MCF 10A (cell line): Measurements from ENCODE around the gene OR52E1. TPM values are rescaled to one million over a fixed set of nuclear protein-coding genes. Genes with fewer than 3 reads are reported as not detected.

Experiments
- BruUV-seq: library from RNA; stranded (reverse); fragments of 400-500 nt; replicated peaks from 2 replicates; lab custom pipeline; 2021; lab: Mats Ljungman, UMichigan
- CTCF ChIA-PET: fragments of 300-600 bp; sonication (Branson Sonifier 250); formaldehyde crosslinking; extraction: SDS; loops from one replicate; lab custom pipeline; 2021; ENCODE audit warnings: antibody characterized with exemption, inconsistent platforms; lab: Yijun Ruan, JAX
- POLR2A ChIA-PET: fragments of 300-600, 350-650 bp; sonication (Branson Sonifier 250); formaldehyde crosslinking; extraction: SDS; loops from one replicate; lab custom pipeline; 2020; ENCODE audit warnings: antibody characterized with exemption, inconsistent platforms; lab: Yijun Ruan, JAX
- DNase-seq: peaks from one replicate; pipeline ENCODE4 v3.0.0-alpha.2; 2018; ENCODE audit not compliant: unreplicated experiment
- H3K27ac Mint-ChIP-seq: one replicate; pipeline ENCODE4 v1.8.0; 2022; ENCODE audit warnings: mild to moderate bottlenecking, low read depth, mixed read lengths; ENCODE audit not compliant: unreplicated experiment
- H3K27me3 Mint-ChIP-seq: one replicate; pipeline ENCODE4 v1.8.0; 2022; ENCODE audit warnings: mixed read lengths; ENCODE audit not compliant: insufficient read depth, unreplicated experiment
- H3K36me3 Mint-ChIP-seq: one replicate; pipeline ENCODE4 v1.8.0; 2022; ENCODE audit warnings: mild to moderate bottlenecking, moderate library complexity, mixed read lengths; ENCODE audit not compliant: insufficient read depth, unreplicated experiment
- H3K4me1 Mint-ChIP-seq: one replicate; pipeline ENCODE4 v1.8.0; 2022; ENCODE audit warnings: mixed read lengths; ENCODE audit not compliant: insufficient read depth, unreplicated experiment
- H3K4me3 Mint-ChIP-seq: one replicate; pipeline ENCODE4 v1.8.0; 2022; ENCODE audit warnings: mild to moderate bottlenecking, moderate library complexity, mixed read lengths; ENCODE audit not compliant: unreplicated experiment
- H3K9me3 Mint-ChIP-seq: one replicate; pipeline ENCODE4 v1.8.0; 2022; ENCODE audit warnings: mixed read lengths; ENCODE audit not compliant: unreplicated experiment
- CTCF ChIP-seq: fragments of 200-600 bp; IDR thresholded peaks from one replicate; pipeline ENCODE4 v1.8.0; 2022; ENCODE audit warnings: antibody characterized with exemption, mild to moderate bottlenecking; ENCODE audit not compliant: unreplicated experiment
- intact Hi-C: fragments of 100-400 bp; cut with micrococcal nuclease; formaldehyde crosslinking; loops from 2 replicates; pipeline ENCODE4 v1.14.1; 2022
- total RNA-seq: library from RNA; stranded (reverse); gene quantifications from 2 replicates; pipeline ENCODE4 v1.2.3, GENCODE V29; 2022

The OR52E1 gene
- total RNA-seq, 1 experiment from 2014 or later = not detected

GRCh38 chr11:5102246-5102645, 32.9 kb downstream of the OR52E1 start:
- peaks cover 76% of the 10 kb centered on the region for H3K27me3 Mint-ChIP-seq
- H3K27ac Mint-ChIP-seq = no peak overlapping the region
- no peak for DNase-seq
- no peak overlapping the region for H3K4me3 Mint-ChIP-seq
- no peaks in the 10 kb centered on the region for H3K36me3 Mint-ChIP-seq
- ChIA-PET POLR2A (no interaction called here), CTCF (no interaction called here)
- no TSS peak for BruUV-seq
- H3K9me3 Mint-ChIP-seq = no peaks in the 10 kb centered on the region
- no peaks in the 10 kb centered on the region for H3K4me1 Mint-ChIP-seq
- intact Hi-C loops = no loop called here
- TF ChIP-seq CTCF = no peak

- no TSS peak for BruUV-seq
- H3K36me3 Mint-ChIP-seq = no peaks in the 10 kb centered on the region
- no peak for TF ChIP-seq CTCF
- no peaks in the 10 kb centered on the region for H3K4me1 Mint-ChIP-seq
- no peak overlapping the region for H3K27ac Mint-ChIP-seq
- H3K9me3 Mint-ChIP-seq = no peaks in the 10 kb centered on the region
- H3K4me3 Mint-ChIP-seq = no peak overlapping the region
- CTCF ChIA-PET = interaction anchor here (0.5 to 1.0 kb wide), 2 partner anchors 17 to 22 kb away, joined by 3 to 6 read pairs; no protein-coding TSS in a partner anchor
- no peak for DNase-seq
- peaks cover 68% of the 10 kb centered on the region for H3K27me3 Mint-ChIP-seq
- POLR2A ChIA-PET = no interaction called here
- intact Hi-C loops = no loop called here
These were observed 33.7 kb downstream of the OR52E1 start for GRCh38 chr11:5103066-5103465.

- intact Hi-C loops = no loop called here
- Mint-ChIP-seq H3K4me1 (no peaks in the 10 kb centered on the region), H3K27ac (no peak overlapping the region), H3K27me3 (peaks cover 44% of the 10 kb centered on the region), H3K36me3 (no peaks in the 10 kb centered on the region), H3K9me3 (no peaks in the 10 kb centered on the region), H3K4me3 (no peak overlapping the region)
- DNase-seq = no peak
- POLR2A ChIA-PET = no interaction called here
- BruUV-seq = no TSS peak
- CTCF ChIA-PET = no interaction called here
- no peak for TF ChIP-seq CTCF
These were observed 37.9 kb downstream of the OR52E1 start for GRCh38 chr11:5107285-5107684.

- no peak for TF ChIP-seq CTCF
- H3K9me3 Mint-ChIP-seq = no peaks in the 10 kb centered on the region
- H3K4me1 Mint-ChIP-seq = no peaks in the 10 kb centered on the region
- DNase-seq = no peak
- no peak overlapping the region for H3K4me3 Mint-ChIP-seq
- H3K27ac Mint-ChIP-seq = no peak overlapping the region
- H3K36me3 Mint-ChIP-seq = no peaks in the 10 kb centered on the region
- intact Hi-C loops = no loop called here
- CTCF ChIA-PET = interaction anchor here (0.6 to 3.0 kb wide), 2 partner anchors 9 to 85 kb away, joined by 3 to 10 read pairs; no protein-coding TSS in a partner anchor
- no TSS peak for BruUV-seq
- POLR2A ChIA-PET = no interaction called here
- peaks cover 60% of the 10 kb centered on the region for H3K27me3 Mint-ChIP-seq
These were observed 46.0 kb downstream of the OR52E1 start for GRCh38 chr11:5115339-5115738.
